ENCODE measurements around the gene CENPT.

DNA sequence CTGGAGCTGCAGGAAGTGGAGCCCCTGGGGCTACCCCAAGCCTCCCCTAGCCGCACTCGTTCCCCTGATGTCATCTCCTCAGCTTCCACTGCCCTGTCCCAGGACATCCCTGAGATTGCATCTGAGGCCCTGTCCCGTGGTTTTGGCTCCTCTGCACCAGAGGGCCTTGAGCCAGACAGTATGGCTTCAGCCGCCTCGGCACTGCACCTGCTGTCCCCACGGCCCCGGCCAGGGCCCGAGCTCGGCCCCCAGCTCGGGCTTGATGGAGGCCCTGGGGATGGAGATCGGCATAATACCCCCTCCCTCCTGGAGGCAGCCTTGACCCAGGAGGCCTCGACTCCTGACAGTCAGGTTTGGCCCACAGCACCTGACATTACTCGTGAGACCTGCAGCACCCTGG, 33.1 kb upstream of the CENPT start:
- TF ChIP-seq, protein P1, sequence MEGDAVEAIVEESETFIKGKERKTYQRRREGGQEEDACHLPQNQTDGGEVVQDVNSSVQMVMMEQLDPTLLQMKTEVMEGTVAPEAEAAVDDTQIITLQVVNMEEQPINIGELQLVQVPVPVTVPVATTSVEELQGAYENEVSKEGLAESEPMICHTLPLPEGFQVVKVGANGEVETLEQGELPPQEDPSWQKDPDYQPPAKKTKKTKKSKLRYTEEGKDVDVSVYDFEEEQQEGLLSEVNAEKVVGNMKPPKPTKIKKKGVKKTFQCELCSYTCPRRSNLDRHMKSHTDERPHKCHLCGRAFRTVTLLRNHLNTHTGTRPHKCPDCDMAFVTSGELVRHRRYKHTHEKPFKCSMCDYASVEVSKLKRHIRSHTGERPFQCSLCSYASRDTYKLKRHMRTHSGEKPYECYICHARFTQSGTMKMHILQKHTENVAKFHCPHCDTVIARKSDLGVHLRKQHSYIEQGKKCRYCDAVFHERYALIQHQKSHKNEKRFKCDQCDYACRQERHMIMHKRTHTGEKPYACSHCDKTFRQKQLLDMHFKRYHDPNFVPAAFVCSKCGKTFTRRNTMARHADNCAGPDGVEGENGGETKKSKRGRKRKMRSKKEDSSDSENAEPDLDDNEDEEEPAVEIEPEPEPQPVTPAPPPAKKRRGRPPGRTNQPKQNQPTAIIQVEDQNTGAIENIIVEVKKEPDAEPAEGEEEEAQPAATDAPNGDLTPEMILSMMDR (conservative IDR thresholded peaks at IDR 0.05), result no peak
- TF ChIP-seq ZFX (IDR thresholded peaks at IDR 0.05), result no peak

Measured in C4-2B (cell line).